Hematopoietic multipotent progenitor cell (in vitro differentiated cells): ENCODE measurements around the gene KXD1. TPM values are rescaled to one million over a fixed set of nuclear protein-coding genes. Genes with fewer than 3 reads are reported as not detected.
A peak's percentile ranks its signal among the peaks of the same experiment; 100 is the strongest.
"Not testable (repeated sequence)": the region's sequence is repeated elsewhere in the genome, so short reads cannot be mapped to it uniquely, and the experiment has no call there.

Source experiments
- DNase-seq, 3 donors: peaks; one replicate each; pipeline ENCODE4 v3.0.0-alpha.2; 2011 to 2015; ENCODE audit warnings: low read depth in 2 of 3, low spot score in 2 of 3
- total RNA-seq: library from RNA; depleted of rRNA; stranded (reverse); fragments of >200 nt; gene quantifications from one replicate; pipeline ENCODE4 v1.2.3, GENCODE V29; 2012

The KXD1 gene
- total RNA-seq, 1 donor, result 102 TPM

- DNase-seq, result no peak
These were observed 40.4 kb downstream of the KXD1 start for GRCh38 chr19:18597809-18598660.

GRCh38 chr19:18599485-18599884, 41.8 kb downstream of the KXD1 start:
- no peak for DNase-seq

GRCh38 chr19:18600692-18601397, 43.2 kb downstream of the KXD1 start:
- DNase-seq, result not testable (repeated sequence)

GRCh38 chr19:18601875-18602274, 44.2 kb downstream of the KXD1 start:
- no peak for DNase-seq

- DNase-seq, result peak in 1 of 3 donors; percentile 56
These were observed 45.7 kb downstream of the KXD1 start for GRCh38 chr19:18603255-18603957.

- no peak for DNase-seq
These were observed 46.5 kb downstream of the KXD1 start for GRCh38 chr19:18603958-18604819.

GRCh38 chr19:18604820-18605159, 47.1 kb downstream of the KXD1 start:
- DNase-seq, result no peak

- DNase-seq, result no peak
These were observed 47.5 kb downstream of the KXD1 start for GRCh38 chr19:18605196-18605545.

GRCh38 chr19:18605546-18606280, 48.0 kb downstream of the KXD1 start:
- no peak for DNase-seq

GRCh38 chr19:18606281-18607225, 48.9 kb downstream of the KXD1 start, which contains the start of gene CRLF1:
CRLF1 (minus strand) TSS chr19:18606799; CDS start chr19:18606656, 143 bp downstream.
- DNase-seq, result no peak

GRCh38 chr19:18607226-18608101, 49.8 kb downstream of the KXD1 start:
- DNase-seq, result no peak

GRCh38 chr19:18608102-18608804, 50.6 kb downstream of the KXD1 start:
- no peak for DNase-seq

- DNase-seq, result no peak
These were observed 51.4 kb downstream of the KXD1 start for GRCh38 chr19:18608805-18609716.

GRCh38 chr19:18609717-18610051, 52.0 kb downstream of the KXD1 start:
- DNase-seq, result no peak

GRCh38 chr19:18610245-18610555, 52.5 kb downstream of the KXD1 start:
- DNase-seq, result no peak

GRCh38 chr19:18610556-18611326, 53.1 kb downstream of the KXD1 start:
- DNase-seq, result no peak
